HG03039 (cell line): Measurements from ENCODE around the gene DUSP7.

Experiments used
- ATAC-seq: cut with Tn5 transposase; IDR thresholded peaks from one replicate; pipeline ENCODE4 v1.9.1; 2021; ENCODE audit warnings: mild to moderate bottlenecking, moderate library complexity; ENCODE audit not compliant: unreplicated experiment

Gene DUSP7

GRCh38 chr3:52056521-52056967, at the start of gene DUSP7:
Gene DUSP7 (minus strand): TSS chr3:52056571. CDS start chr3:52056366, 205 bp downstream.
- peak; percentile 29 for ATAC-seq

- no peak for ATAC-seq
Measured at GRCh38 chr3:52104684-52105640, 48.6 kb upstream of the DUSP7 start.

GRCh38 chr3:52102934-52103333, 46.6 kb upstream of the DUSP7 start:
- ATAC-seq = no peak

- ATAC-seq = no peak
Measured at GRCh38 chr3:52099001-52099401, 42.6 kb upstream of the DUSP7 start.

- ATAC-seq = no peak
Measured at GRCh38 chr3:52097851-52098507, 41.6 kb upstream of the DUSP7 start.

- no peak for ATAC-seq
Measured at GRCh38 chr3:52095990-52096775, 39.8 kb upstream of the DUSP7 start.

GRCh38 chr3:52094571-52095485, 38.5 kb upstream of the DUSP7 start:
- ATAC-seq = no peak

- no peak for ATAC-seq
Measured at GRCh38 chr3:52093756-52094545, 37.6 kb upstream of the DUSP7 start.

- ATAC-seq = no peak
Measured at GRCh38 chr3:52092891-52093290, 36.5 kb upstream of the DUSP7 start.

- no peak for ATAC-seq
Measured at GRCh38 chr3:52092271-52092660, 35.9 kb upstream of the DUSP7 start.

GRCh38 chr3:52091586-52092270, 35.4 kb upstream of the DUSP7 start:
- ATAC-seq = no peak

- no peak for ATAC-seq
Measured at GRCh38 chr3:52090933-52091468, 34.6 kb upstream of the DUSP7 start.

GRCh38 chr3:52090131-52090932, 34.0 kb upstream of the DUSP7 start:
- no peak for ATAC-seq

GRCh38 chr3:52089691-52090090, 33.3 kb upstream of the DUSP7 start:
- no peak for ATAC-seq

- ATAC-seq = no peak
Measured at GRCh38 chr3:52088445-52089367, 32.3 kb upstream of the DUSP7 start.

GRCh38 chr3:52087731-52088130, 31.4 kb upstream of the DUSP7 start:
- no peak for ATAC-seq
